GM21723 (cell line): ENCODE measurements around the gene FRAS1.
"Not testable (repeated sequence)": the region's sequence is repeated elsewhere in the genome, so short reads cannot be mapped to it uniquely, and the experiment has no call there.

ENCODE experiments used
- ATAC-seq: cut with Tn5 transposase; IDR thresholded peaks from one replicate; pipeline ENCODE4 v1.9.1; 2021; ENCODE audit warnings: mild to moderate bottlenecking, moderate library complexity; ENCODE audit not compliant: unreplicated experiment

Gene FRAS1

GRCh38 chr4:78210694-78211410 lies 153.7 kb downstream of the FRAS1 start:
- no peak for ATAC-seq

DNA sequence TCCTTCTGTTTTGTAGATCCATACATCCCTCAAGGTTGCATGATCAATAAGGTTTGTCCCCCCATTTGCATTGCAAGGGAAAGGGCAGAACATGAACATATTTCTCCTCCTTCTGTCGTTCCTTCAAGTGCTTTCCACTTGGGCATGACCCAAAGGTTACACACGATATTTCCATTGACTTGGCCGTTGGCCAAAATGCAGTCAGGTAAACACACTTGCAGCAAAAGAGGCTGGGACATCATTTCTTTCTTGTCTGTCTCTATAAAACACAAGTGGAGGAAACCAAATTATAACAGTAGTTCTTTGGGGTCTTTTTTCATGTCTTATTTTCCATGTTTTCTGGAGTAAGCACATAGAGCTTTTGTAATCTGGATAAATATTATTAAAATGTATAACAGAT lies 156.1 kb downstream of the FRAS1 start:
- ATAC-seq = no peak

- no peak for ATAC-seq
Measured at GRCh38 chr4:78214078-78214477, 157.0 kb downstream of the FRAS1 start.

DNA sequence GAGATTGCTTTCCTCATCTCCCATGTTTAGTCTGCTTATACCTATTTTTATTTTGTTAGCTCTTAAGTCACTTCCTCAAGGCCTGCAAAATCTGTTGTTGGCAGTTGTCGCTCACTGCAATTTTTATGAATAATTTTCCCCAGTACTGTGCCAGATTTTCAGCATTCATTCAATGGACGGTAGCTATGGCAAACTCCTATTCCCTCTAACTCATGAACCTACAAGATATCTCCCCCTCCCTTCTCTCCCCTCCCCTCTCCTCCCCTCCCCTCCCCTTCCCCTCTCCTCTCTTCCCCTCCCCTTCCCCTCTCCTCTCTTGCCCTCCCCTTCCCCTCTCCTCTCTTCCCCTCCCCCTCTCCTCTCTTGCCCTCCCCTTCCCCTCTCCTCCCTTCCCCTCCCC lies 160.4 kb downstream of the FRAS1 start:
- ATAC-seq = no peak

GRCh38 chr4:78218260-78218659 lies 161.1 kb downstream of the FRAS1 start:
- no peak for ATAC-seq

DNA sequence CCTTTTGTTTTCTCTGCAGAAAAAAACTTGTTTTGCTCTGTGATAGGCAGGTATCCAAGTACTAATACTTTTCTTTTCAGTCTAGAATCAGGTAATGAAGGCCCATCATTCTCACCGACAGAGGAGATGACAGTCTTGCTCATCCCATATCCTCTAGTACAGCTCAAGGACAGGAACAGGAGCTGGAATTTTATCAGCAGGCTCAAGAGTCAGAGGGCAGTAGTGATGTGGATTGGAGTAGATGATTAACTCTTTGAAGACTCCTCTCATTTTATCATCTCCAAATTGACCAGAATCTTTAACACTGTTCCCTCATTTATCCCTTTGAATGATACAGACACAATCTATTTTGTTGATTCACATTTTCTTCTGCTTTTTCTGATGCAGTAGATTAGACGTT lies 162.7 kb downstream of the FRAS1 start:
- ATAC-seq = no peak

- ATAC-seq = no peak
Measured at GRCh38 chr4:78220283-78220682, 163.2 kb downstream of the FRAS1 start.

GRCh38 chr4:78222575-78223186 lies 165.6 kb downstream of the FRAS1 start:
- ATAC-seq = no peak

GRCh38 chr4:78225236-78225635 lies 168.1 kb downstream of the FRAS1 start:
- ATAC-seq = no peak

- no peak for ATAC-seq
Measured at GRCh38 chr4:78226279-78226678, 169.2 kb downstream of the FRAS1 start.

DNA sequence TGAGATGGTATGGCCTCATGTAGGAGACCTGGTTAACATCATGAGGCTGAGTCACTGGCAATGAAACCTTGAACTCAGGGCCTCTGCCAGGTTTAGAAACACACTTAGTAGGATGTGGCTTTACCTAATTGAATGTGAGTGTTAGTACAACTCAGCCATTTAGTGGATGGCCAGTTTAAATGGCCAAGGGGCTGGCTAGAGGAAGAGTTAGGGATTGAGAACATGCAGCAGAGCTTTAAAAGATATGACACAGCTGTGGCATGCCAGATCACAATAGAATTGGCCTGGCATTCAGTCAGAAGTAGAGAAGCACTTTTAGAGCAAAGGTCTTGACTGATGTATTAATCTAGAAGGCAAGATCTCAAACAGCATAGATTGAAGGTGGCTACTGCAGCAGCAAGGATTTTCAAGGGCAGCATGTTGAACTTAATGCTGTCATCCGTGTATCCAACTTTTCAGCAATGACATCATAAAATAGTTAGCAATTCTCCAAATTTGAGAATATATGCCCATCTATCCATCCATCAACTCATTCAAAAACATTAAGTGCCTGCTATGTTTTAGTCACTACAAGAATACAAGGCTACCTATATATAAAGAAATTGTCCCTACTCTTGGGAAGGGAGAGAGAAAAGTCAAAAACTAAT lies 170.4 kb downstream of the FRAS1 start:
- ATAC-seq = no peak

DNA sequence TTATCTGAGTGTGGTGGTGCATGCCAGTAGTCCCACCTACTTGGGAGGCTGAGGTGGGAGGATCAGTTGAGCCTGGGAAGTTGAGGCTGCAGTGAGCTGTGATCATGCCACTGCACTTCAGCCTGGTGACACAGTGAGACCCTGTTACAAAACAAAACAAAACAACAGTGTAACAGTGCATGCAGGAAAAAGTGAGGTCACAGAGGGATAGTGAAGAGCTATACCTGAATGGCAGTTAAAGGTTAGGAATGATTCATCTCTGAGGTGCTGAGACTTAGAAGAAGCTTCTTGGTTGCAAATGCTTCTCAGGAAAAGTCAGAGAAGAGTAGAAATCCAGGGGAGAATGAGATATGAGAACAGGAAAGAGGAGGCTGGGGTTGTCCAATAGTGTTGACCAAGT lies 178.7 kb downstream of the FRAS1 start:
- no peak for ATAC-seq

- ATAC-seq = no peak
Measured at GRCh38 chr4:78237360-78237759, 180.2 kb downstream of the FRAS1 start.

DNA sequence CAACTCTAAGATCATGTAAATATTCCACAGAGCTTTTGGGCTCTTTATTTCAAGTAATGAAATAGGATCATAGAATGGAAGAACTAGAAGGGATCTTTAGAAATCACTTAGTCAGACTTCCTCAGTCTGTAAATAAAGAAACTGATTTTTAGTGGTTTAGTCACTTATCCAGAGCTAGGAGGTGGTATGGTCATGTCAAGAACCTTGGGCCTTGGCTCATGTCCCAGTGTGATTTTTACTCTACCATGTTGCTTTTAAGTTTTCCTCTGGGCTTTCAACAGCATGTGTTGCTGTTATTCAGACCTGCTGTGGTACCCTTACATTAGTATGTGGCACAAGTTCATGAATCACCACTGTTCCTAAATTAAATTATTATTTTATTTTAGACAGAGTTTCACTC lies 184.9 kb downstream of the FRAS1 start:
- ATAC-seq = no peak

- no peak for ATAC-seq
Measured at GRCh38 chr4:78244705-78245485, 187.8 kb downstream of the FRAS1 start.

GRCh38 chr4:78247536-78248285 lies 190.6 kb downstream of the FRAS1 start:
- ATAC-seq = no peak

- ATAC-seq = no peak
Measured at GRCh38 chr4:78250500-78250899, 193.4 kb downstream of the FRAS1 start.

GRCh38 chr4:78252773-78253172 lies 195.7 kb downstream of the FRAS1 start:
- not testable (repeated sequence) for ATAC-seq

GRCh38 chr4:78254893-78255292 lies 197.8 kb downstream of the FRAS1 start:
- ATAC-seq = no peak

GRCh38 chr4:78265006-78265405 lies 207.9 kb downstream of the FRAS1 start:
- no peak for ATAC-seq

DNA sequence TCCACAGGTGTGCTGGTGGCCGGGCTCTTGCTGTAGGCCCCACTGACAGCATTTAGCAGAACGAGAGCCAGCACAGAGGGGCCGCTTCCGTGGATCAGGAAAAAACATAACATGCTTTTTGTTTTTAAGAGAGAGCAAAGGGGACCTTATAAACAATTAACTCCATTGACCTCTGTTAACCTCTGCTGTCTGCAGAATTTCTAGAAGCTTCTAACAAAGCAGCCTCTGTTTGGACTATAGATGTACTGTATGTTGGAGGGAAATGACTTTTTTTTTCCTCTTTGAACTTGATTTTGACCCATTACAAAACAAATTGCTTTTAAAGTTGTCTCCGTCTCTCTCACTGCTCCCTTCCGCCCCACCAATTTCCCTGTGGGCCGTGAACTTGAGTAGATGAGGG lies 210.7 kb downstream of the FRAS1 start:
- no peak for ATAC-seq
